K562 (cell line): ENCODE measurements around the gene MADD. TPM values are rescaled to one million over a fixed set of nuclear protein-coding genes. Genes with fewer than 3 reads are reported as not detected.
A peak's percentile ranks its signal among the peaks of the same experiment; 100 is the strongest.

Source experiments
- BHLHE40 ChIP-seq: IDR thresholded peaks from 2 replicates; pipeline ENCODE4 v1.6.1; 2011; ENCODE audit warnings: low read length, improper control_type of control experiment
- FOXP1 ChIP-seq: sonication (generic); formaldehyde crosslinking; IDR thresholded peaks from 2 replicates; pipeline ENCODE4 v1.8.0; 2022; ENCODE audit warnings: mild to moderate bottlenecking, missing genetic modification reagents
- GTF2E2 ChIP-seq: fragments of 200-800 bp; sonication (Bioruptor generic); IDR thresholded peaks from 2 replicates; pipeline ENCODE4 v1.6.1; 2016; ENCODE audit warnings: missing genetic modification characterization, missing compliant biosample characterization
- HOXB6 ChIP-seq: fragments of 250-450 bp; sonication (Bioruptor Pico); IDR thresholded peaks from 2 replicates; pipeline ENCODE4 v1.5.1; 2022; ENCODE audit warnings: mild to moderate bottlenecking, borderline replicate concordance
- ILF3 ChIP-seq: fragments of 450-650 bp; IDR thresholded peaks from 2 replicates; pipeline ENCODE4 v1.6.1; 2018; ENCODE audit warnings: antibody characterized with exemption, mild to moderate bottlenecking, moderate library complexity, borderline replicate concordance
- MXI1 ChIP-seq: IDR thresholded peaks from 2 replicates; pipeline ENCODE4 v1.6.1; 2011; ENCODE audit warnings: low read depth, mild to moderate bottlenecking, improper control_type of control experiment, low read length
- SAFB ChIP-seq: fragments of 200-400 bp; formaldehyde crosslinking; IDR thresholded peaks from 2 replicates; pipeline ENCODE4 v1.6.1; 2017; ENCODE audit warnings: low read depth, low read length, borderline replicate concordance
- SMARCC2 ChIP-seq: fragments of 450-650 bp; IDR thresholded peaks from 2 replicates; pipeline ENCODE4 v1.6.1; 2017; ENCODE audit warnings: antibody characterized with exemption, moderate library complexity, mild to moderate bottlenecking, low read depth
- SREBF2 ChIP-seq: sonication (generic); formaldehyde crosslinking; IDR thresholded peaks from 2 replicates; pipeline ENCODE4 v1.4.0; 2020; ENCODE audit warnings: mild to moderate bottlenecking, missing genetic modification reagents
- U2AF1 ChIP-seq: fragments of 200-400 bp; formaldehyde crosslinking; optimal IDR thresholded peaks from 2 replicates; pipeline ENCODE3; 2017; ENCODE audit warnings: mild to moderate bottlenecking, low read depth, low read length, moderate library complexity
- WHSC1 ChIP-seq: IDR thresholded peaks from one replicate; pipeline ENCODE4 v1.6.1; 2012; ENCODE audit warnings: low read length, control low read depth, inconsistent platforms
- ZNF77 ChIP-seq: fragments of 250-450 bp; sonication (Bioruptor Pico); IDR thresholded peaks from 2 replicates; pipeline ENCODE4 v1.5.0; 2020
- ZSCAN32 ChIP-seq: fragments of 450-650 bp; formaldehyde crosslinking; IDR thresholded peaks from 2 replicates; pipeline ENCODE4 v1.4.0; 2020; ENCODE audit warnings: mild to moderate bottlenecking, moderate library complexity
- polyA plus RNA-seq, 8 experiments: library from polyadenylated mRNA; depleted of rRNA in 4 of 8; stranded (reverse) in 5 of 8; unstranded in 3 of 8; fragments of >200 nt; fragmentation: Nextera tagmentation in 2 of 8; fragmentation: Illumina TruSeq in 1 of 8; extraction: Ambion mirVana in 2 of 8; extraction: Trizol in 1 of 8; gene quantifications; 2 replicates each; pipeline versions ENCODE4 v1.2.1 to v1.2.3, GENCODE V29; 2011 to 2014; ENCODE audit warnings: inconsistent platforms in 1 of 8, missing spikeins in 1 of 8
- total RNA-seq, 7 experiments: library from RNA; depleted of rRNA in 6 of 7; stranded (reverse); fragments of >200 nt in 6 of 7; fragmentation: Illumina TruSeq in 2 of 7; extraction: Trizol in 2 of 7; gene quantifications; 2 replicates each; pipeline versions ENCODE4 v1.2.1 to v1.2.3, GENCODE V29; 2011 to 2021; ENCODE audit warnings: low replicate concordance in 1 of 7
- TF ChIP-seq, protein P1 (sequence below): fragments of 450-650 bp; IDR thresholded peaks from 2 replicates; pipeline ENCODE4 v1.6.1; 2018; ENCODE audit warnings: mild to moderate bottlenecking, low read depth; ENCODE audit not compliant: partially characterized antibody
- TF ChIP-seq, protein P2 (sequence below), 2 experiments: IDR thresholded peaks in 1 of 2; conservative IDR thresholded peaks in 1 of 2; 2 replicates each; pipeline ENCODE4 v1.6.1; 2016; ENCODE audit warnings: low read depth in 2 of 2, mild to moderate bottlenecking in 1 of 2, missing compliant biosample characterization in 1 of 2, missing genetic modification characterization in 1 of 2, moderate library complexity in 1 of 2
- TF ChIP-seq, protein P3 (sequence below): sonication (generic); formaldehyde crosslinking; IDR thresholded peaks from 2 replicates; pipeline ENCODE4 v1.8.0; 2023; ENCODE audit warnings: mild to moderate bottlenecking, missing genetic modification reagents
- TF ChIP-seq, protein P4 (sequence below), 3 experiments: IDR thresholded peaks in 2 of 3; conservative IDR thresholded peaks in 1 of 3; 2 replicates each; pipeline ENCODE4 v1.5.1; 2011 to 2012; ENCODE audit warnings: low read length in 3 of 3, mild to moderate bottlenecking in 3 of 3, control low read depth in 2 of 3, improper control_type of control experiment in 1 of 3, inconsistent platforms in 1 of 3, low read depth in 1 of 3, mixed read lengths in 1 of 3, moderate library complexity in 1 of 3; ENCODE audit not compliant: insufficient read depth in 2 of 3
- TF ChIP-seq, protein P5 (sequence below): sonication (generic); formaldehyde crosslinking; IDR thresholded peaks from 2 replicates; pipeline ENCODE4 v1.8.1; 2023; ENCODE audit warnings: mild to moderate bottlenecking, missing genetic modification reagents

Gene MADD
- total and polyA plus RNA-seq, 9 of the 15 experiments (the other 6 are each of a cell fraction or from before 2014, with no cell fraction given), result 0.68 to 57.6 (median 33.6) TPM

DNA sequence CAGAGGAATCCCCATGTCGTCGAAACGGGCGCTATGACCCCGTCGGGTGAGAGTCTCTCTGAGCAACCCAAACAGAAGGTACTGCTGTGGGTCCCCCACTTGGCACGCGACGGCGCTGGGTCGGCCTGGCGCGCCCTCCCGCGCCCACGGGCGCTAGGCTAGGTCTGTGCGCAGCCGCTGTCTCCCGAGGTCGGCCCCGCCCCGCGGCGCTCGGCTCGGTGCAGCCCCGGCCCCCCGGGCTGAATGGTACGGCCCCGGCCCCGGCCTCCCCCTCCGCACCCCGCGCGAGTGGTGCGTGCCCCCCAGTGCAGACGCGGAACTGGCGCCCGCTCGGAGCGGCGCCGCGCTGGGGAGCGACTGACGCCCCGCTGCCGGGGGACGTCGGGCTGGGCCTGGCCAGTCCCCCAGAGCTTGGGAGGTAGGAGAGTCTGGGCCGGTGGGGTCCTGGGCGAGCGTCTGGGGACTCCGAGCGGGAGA is at the start of gene MADD (continued):
- TF ChIP-seq HOXB6 (CRISPR knock-in tag), result no peak
- peak; percentile 58; the same call in 1 of the 2 replicates for TF ChIP-seq SAFB
- TF ChIP-seq, protein P1, sequence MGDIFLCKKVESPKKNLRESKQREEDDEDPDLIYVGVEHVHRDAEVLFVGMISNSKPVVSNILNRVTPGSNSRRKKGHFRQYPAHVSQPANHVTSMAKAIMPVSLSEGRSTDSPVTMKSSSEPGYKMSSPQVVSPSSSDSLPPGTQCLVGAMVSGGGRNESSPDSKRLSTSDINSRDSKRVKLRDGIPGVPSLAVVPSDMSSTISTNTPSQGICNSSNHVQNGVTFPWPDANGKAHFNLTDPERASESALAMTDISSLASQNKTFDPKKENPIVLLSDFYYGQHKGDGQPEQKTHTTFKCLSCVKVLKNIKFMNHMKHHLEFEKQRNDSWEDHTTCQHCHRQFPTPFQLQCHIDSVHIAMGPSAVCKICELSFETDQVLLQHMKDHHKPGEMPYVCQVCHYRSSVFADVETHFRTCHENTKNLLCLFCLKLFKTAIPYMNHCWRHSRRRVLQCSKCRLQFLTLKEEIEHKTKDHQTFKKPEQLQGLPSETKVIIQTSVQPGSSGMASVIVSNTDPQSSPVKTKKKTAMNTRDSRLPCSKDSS, result no peak
- peak; percentile 95 for TF ChIP-seq BHLHE40
- TF ChIP-seq, protein P2, sequence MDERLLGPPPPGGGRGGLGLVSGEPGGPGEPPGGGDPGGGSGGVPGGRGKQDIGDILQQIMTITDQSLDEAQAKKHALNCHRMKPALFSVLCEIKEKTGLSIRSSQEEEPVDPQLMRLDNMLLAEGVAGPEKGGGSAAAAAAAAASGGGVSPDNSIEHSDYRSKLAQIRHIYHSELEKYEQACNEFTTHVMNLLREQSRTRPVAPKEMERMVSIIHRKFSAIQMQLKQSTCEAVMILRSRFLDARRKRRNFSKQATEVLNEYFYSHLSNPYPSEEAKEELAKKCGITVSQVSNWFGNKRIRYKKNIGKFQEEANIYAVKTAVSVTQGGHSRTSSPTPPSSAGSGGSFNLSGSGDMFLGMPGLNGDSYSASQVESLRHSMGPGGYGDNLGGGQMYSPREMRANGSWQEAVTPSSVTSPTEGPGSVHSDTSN (CRISPR knock-in tag; IDR thresholded peaks at IDR 0.05; ENCODE audit: low read depth), result no peak
- TF ChIP-seq, protein P2 (tag; conservative IDR thresholded peaks at IDR 0.05; ENCODE audit: low read depth), result no peak
- no peak for TF ChIP-seq SMARCC2
- TF ChIP-seq WHSC1, result no peak
- TF ChIP-seq GTF2E2 (tag), result no peak
- no peak for TF ChIP-seq ILF3
- no peak for TF ChIP-seq ZNF77
- TF ChIP-seq, protein P3, sequence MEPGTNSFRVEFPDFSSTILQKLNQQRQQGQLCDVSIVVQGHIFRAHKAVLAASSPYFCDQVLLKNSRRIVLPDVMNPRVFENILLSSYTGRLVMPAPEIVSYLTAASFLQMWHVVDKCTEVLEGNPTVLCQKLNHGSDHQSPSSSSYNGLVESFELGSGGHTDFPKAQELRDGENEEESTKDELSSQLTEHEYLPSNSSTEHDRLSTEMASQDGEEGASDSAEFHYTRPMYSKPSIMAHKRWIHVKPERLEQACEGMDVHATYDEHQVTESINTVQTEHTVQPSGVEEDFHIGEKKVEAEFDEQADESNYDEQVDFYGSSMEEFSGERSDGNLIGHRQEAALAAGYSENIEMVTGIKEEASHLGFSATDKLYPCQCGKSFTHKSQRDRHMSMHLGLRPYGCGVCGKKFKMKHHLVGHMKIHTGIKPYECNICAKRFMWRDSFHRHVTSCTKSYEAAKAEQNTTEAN (CRISPR knock-in tag), result no peak
- TF ChIP-seq, protein P4, sequence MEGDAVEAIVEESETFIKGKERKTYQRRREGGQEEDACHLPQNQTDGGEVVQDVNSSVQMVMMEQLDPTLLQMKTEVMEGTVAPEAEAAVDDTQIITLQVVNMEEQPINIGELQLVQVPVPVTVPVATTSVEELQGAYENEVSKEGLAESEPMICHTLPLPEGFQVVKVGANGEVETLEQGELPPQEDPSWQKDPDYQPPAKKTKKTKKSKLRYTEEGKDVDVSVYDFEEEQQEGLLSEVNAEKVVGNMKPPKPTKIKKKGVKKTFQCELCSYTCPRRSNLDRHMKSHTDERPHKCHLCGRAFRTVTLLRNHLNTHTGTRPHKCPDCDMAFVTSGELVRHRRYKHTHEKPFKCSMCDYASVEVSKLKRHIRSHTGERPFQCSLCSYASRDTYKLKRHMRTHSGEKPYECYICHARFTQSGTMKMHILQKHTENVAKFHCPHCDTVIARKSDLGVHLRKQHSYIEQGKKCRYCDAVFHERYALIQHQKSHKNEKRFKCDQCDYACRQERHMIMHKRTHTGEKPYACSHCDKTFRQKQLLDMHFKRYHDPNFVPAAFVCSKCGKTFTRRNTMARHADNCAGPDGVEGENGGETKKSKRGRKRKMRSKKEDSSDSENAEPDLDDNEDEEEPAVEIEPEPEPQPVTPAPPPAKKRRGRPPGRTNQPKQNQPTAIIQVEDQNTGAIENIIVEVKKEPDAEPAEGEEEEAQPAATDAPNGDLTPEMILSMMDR (IDR thresholded peaks at IDR 0.05 in 2 of 3, conservative IDR thresholded peaks at IDR 0.05 in 1 of 3; ENCODE audit: insufficient read depth in 2 of 3, low read depth in 1 of 3, low read length in 3 of 3), result peak in 2 of 3 experiments; percentile 20 to 26; a peak in 3 of 6 replicates
- no peak for TF ChIP-seq MXI1
- TF ChIP-seq U2AF1, result no peak
- TF ChIP-seq, protein P5, sequence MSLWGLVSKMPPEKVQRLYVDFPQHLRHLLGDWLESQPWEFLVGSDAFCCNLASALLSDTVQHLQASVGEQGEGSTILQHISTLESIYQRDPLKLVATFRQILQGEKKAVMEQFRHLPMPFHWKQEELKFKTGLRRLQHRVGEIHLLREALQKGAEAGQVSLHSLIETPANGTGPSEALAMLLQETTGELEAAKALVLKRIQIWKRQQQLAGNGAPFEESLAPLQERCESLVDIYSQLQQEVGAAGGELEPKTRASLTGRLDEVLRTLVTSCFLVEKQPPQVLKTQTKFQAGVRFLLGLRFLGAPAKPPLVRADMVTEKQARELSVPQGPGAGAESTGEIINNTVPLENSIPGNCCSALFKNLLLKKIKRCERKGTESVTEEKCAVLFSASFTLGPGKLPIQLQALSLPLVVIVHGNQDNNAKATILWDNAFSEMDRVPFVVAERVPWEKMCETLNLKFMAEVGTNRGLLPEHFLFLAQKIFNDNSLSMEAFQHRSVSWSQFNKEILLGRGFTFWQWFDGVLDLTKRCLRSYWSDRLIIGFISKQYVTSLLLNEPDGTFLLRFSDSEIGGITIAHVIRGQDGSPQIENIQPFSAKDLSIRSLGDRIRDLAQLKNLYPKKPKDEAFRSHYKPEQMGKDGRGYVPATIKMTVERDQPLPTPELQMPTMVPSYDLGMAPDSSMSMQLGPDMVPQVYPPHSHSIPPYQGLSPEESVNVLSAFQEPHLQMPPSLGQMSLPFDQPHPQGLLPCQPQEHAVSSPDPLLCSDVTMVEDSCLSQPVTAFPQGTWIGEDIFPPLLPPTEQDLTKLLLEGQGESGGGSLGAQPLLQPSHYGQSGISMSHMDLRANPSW (CRISPR knock-in tag), result no peak
- no peak for TF ChIP-seq SREBF2
- 0 out of 2 replicates have a peak, but pooled peaks have one; percentile 50 for TF ChIP-seq ZSCAN32 (CRISPR knock-in tag)
- TF ChIP-seq FOXP1 (CRISPR knock-in tag), result 0 out of 2 replicates have a peak, but pooled peaks have one; percentile 68
